ENCODE data around the gene SDHAF3.

DNA sequence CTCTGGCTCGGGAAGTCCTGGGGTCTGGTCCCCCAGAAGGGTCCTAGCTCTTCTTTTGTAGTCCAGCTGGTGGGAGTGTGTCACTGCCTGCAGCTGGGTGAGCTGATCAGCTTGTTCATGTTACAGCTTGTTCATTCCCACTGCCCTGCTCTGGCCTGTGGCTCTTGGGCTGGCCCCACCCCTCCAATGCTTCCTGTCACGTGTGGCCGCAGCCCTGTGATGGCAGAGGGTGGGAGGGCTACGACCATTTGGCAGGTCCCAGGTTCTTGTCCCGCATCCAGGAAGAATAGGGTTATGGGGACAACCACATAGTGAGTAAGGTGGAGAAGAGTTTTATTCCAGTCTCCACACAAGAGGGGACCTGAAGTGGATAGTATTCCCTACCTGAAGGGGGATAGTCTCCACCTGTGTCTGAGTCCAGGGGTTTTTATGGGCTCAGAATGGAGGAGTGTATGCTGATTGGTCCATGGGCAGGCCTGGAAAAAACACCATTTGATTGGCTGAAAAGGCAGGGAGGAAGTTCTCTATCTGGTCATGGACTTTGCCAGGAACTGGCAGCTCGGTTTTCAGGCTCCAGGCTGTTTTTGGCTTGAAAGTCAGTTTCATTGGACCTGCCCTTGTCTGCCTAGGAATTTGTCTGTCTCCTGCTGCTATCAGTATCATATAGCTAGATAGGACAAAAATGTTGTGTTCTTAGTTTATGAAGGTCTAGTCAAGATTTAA, 13.1 kb downstream of the SDHAF3 start:
- no peak for TF ChIP-seq EP300 (IDR thresholded peaks at IDR 0.05)
- TF ChIP-seq CTCF (IDR thresholded peaks at IDR 0.05) = no peak
- TF ChIP-seq POLR2A (IDR thresholded peaks at IDR 0.05) = no peak
- no peak for TF ChIP-seq POLR2AphosphoS5 (IDR thresholded peaks at IDR 0.05)

Data from stomach (tissue), 4 donors.